Hepatocyte (in vitro differentiated cells): Measurements from ENCODE around the gene SLC34A3. TPM values are rescaled to one million over a fixed set of nuclear protein-coding genes. Genes with fewer than 3 reads are reported as not detected.

Experiments used
- DNase-seq: peaks from one replicate; pipeline ENCODE4 v3.0.0-alpha.2; 2016; ENCODE audit warnings: low spot score
- H2AFZ ChIP-seq: fragments of 200-600 bp; sonication (generic); 2 replicates; pipeline ENCODE4 v1.6.0; 2016; ENCODE audit warnings: antibody characterized with exemption, mild to moderate bottlenecking
- H3K27ac ChIP-seq: fragments of 200-600 bp; sonication (generic); 2 replicates; pipeline ENCODE4 v1.5.1; 2016; ENCODE audit warnings: mild to moderate bottlenecking
- H3K27me3 ChIP-seq: fragments of 200-600 bp; sonication (generic); 2 replicates; pipeline ENCODE4 v1.6.1; 2016
- H3K36me3 ChIP-seq: fragments of 200-600 bp; sonication (generic); replicated peaks from 2 replicates; pipeline ENCODE4 v1.5.1; 2016; ENCODE audit warnings: low read depth; ENCODE audit not compliant: insufficient read depth
- H3K4me1 ChIP-seq: fragments of 200-600 bp; sonication (generic); 2 replicates; pipeline ENCODE4 v1.5.1; 2016; ENCODE audit warnings: mild to moderate bottlenecking, moderate library complexity; ENCODE audit not compliant: insufficient read depth
- H3K4me2 ChIP-seq: fragments of 200-600 bp; sonication (generic); 2 replicates; pipeline ENCODE4 v1.6.0; 2016
- H3K4me3 ChIP-seq: fragments of 200-600 bp; sonication (generic); 2 replicates; pipeline ENCODE4 v1.5.1; 2016; ENCODE audit warnings: mild to moderate bottlenecking
- H3K79me2 ChIP-seq: fragments of 200-600 bp; sonication (generic); 2 replicates; pipeline ENCODE4 v1.6.0; 2017; ENCODE audit warnings: mild to moderate bottlenecking
- H3K9me2 ChIP-seq: fragments of 200-600 bp; sonication (generic); replicated peaks from 2 replicates; pipeline ENCODE4 v1.6.0; 2017; ENCODE audit warnings: mild to moderate bottlenecking; ENCODE audit not compliant: insufficient read depth
- H3K9me3 ChIP-seq: fragments of 200-600 bp; sonication (generic); 2 replicates; pipeline ENCODE4 v1.5.1; 2016; ENCODE audit warnings: low read depth, mild to moderate bottlenecking
- H4K20me1 ChIP-seq: fragments of 200-600 bp; sonication (generic); 2 replicates; pipeline ENCODE4 v1.6.0; 2016; ENCODE audit warnings: mild to moderate bottlenecking; ENCODE audit not compliant: insufficient read depth, poor library complexity, severe bottlenecking
- CTCF ChIP-seq: fragments of 200-600 bp; sonication (generic); IDR thresholded peaks from 2 replicates; pipeline ENCODE4 v1.5.1; 2016; ENCODE audit warnings: antibody characterized with exemption, mild to moderate bottlenecking; ENCODE audit not compliant: poor library complexity
- EZH2 ChIP-seq: fragments of 200-600 bp; sonication (generic); IDR thresholded peaks from 2 replicates; pipeline ENCODE4 v1.6.1; 2016; ENCODE audit warnings: antibody characterized with exemption, mild to moderate bottlenecking, borderline replicate concordance
- EZH2phosphoT487 ChIP-seq: fragments of 200-600 bp; sonication (generic); IDR thresholded peaks from one replicate; pipeline ENCODE4 v1.6.1; 2018; ENCODE audit warnings: antibody characterized with exemption, mild to moderate bottlenecking, low read depth, moderate library complexity; ENCODE audit not compliant: unreplicated experiment, severe bottlenecking
- WGBS: methylation state at CpG from one replicate; pipeline ENCODE4 v1.1.6; 2016; ENCODE audit warnings: low lambda C conversion rate; ENCODE audit errors: missing lambda C conversion rate; 5-methylcytosine and 5-hydroxymethylcytosine counted together
- polyA plus RNA-seq: library from polyadenylated mRNA; unstranded; fragments of >200 nt; fragmentation: Nextera tagmentation; extraction: Ambion mirVana; gene quantifications from 2 replicates; pipeline ENCODE4 v1.2.1, GENCODE V29; 2016
- total RNA-seq: library from RNA; depleted of rRNA; stranded (reverse); fragments of >200 nt; gene quantifications from 2 replicates; pipeline ENCODE4 v1.2.3, GENCODE V29; 2014

Gene SLC34A3
- total and polyA plus RNA-seq, 2 experiments from 2014 or later, result 2.7 to 4.7 TPM

DNA sequence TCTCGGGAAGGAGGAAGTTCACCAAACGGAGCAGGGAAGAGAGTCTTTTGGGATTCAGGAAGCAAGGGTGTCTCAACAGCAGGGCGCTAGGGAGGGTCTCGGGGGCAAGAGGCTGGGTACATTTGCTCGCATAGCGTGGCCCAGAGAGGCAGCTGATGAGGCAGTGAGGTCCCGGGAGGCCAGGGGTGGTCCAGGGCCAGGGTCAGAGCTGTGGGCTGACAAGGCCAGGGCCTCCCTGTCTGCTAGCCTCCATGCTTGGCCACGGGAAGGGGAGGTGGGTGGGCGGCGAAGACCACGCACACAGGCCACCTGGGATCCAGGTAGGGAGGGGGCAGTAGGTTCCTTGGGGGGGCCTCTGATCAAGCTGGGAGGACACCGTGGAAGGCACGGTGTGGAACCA, 19.2 kb upstream of the SLC34A3 start:
- no peak overlapping the region for H3K4me3 ChIP-seq
- H3K4me1 ChIP-seq, result peaks cover 3% of the 10 kb centered on the region
- H2AFZ ChIP-seq, result no peak overlapping the region
- H3K36me3 ChIP-seq, result no peaks in the 10 kb centered on the region
- no peaks in the 10 kb centered on the region for H3K9me3 ChIP-seq
- no peaks in the 10 kb centered on the region for H4K20me1 ChIP-seq
- 93% methylated on average over 13 of the region's 13 CpGs for WGBS
- H3K4me2 ChIP-seq, result no peak overlapping the region
- DNase-seq, result no peak
- no peaks in the 10 kb centered on the region for H3K9me2 ChIP-seq
- H3K79me2 ChIP-seq, result peaks cover 7% of the 10 kb centered on the region
- H3K27ac ChIP-seq, result no peak overlapping the region
- TF ChIP-seq EZH2phosphoT487 (no peak), CTCF (no peak), EZH2 (no peak)
- no peaks in the 10 kb centered on the region for H3K27me3 ChIP-seq

DNA sequence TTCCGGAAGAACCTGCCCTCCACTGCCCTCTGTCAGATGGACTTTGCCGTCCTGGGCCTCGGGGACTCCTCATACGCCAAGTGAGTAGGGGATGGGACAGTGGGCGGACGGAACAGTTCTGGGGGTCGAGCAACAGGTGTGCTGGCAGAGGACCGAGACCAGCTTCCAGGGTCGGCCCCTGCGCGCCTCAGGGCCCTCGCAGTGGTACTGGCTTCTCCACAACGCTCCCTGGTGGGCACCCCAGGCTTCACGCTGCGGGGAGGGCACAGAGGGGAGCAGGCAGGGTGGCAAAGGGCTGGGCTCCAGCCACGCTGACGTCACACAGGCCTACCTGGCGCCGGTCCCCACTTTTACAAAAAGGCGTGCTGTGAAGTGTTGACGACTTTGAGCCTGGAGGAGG, 18.2 kb upstream of the SLC34A3 start:
- no peak overlapping the region for H3K27ac ChIP-seq
- H3K4me2 ChIP-seq, result no peak overlapping the region
- no peaks in the 10 kb centered on the region for H3K9me3 ChIP-seq
- WGBS, result 94% methylated on average over 19 of the region's 21 CpGs
- H2AFZ ChIP-seq, result no peak overlapping the region
- H3K4me1 ChIP-seq, result peaks cover 8% of the 10 kb centered on the region
- H3K4me3 ChIP-seq, result no peak overlapping the region
- no peak for DNase-seq
- H3K27me3 ChIP-seq, result no peaks in the 10 kb centered on the region
- no peaks in the 10 kb centered on the region for H3K9me2 ChIP-seq
- H3K36me3 ChIP-seq, result no peaks in the 10 kb centered on the region
- TF ChIP-seq EZH2 (no peak), EZH2phosphoT487 (no peak), CTCF (no peak)
- H4K20me1 ChIP-seq, result no peaks in the 10 kb centered on the region
- no peaks in the 10 kb centered on the region for H3K79me2 ChIP-seq

GRCh38 chr9:137213160-137214060, 17.3 kb upstream of the SLC34A3 start:
- no peaks in the 10 kb centered on the region for H3K9me2 ChIP-seq
- no peaks in the 10 kb centered on the region for H3K27me3 ChIP-seq
- no peak for DNase-seq
- no peak overlapping the region for H3K27ac ChIP-seq
- H3K4me3 ChIP-seq, result no peak overlapping the region
- no peaks in the 10 kb centered on the region for H3K9me3 ChIP-seq
- no peaks in the 10 kb centered on the region for H3K36me3 ChIP-seq
- no peaks in the 10 kb centered on the region for H4K20me1 ChIP-seq
- H3K4me1 ChIP-seq, result peaks cover 15% of the 10 kb centered on the region
- WGBS, result 95% methylated on average over 42 of the region's 49 CpGs
- TF ChIP-seq EZH2phosphoT487, result no peak
- TF ChIP-seq EZH2, result no peak
- TF ChIP-seq CTCF, result peak; percentile 12
- no peak overlapping the region for H2AFZ ChIP-seq
- no peaks in the 10 kb centered on the region for H3K79me2 ChIP-seq
- no peak overlapping the region for H3K4me2 ChIP-seq
